AG09309 (cell line): ENCODE data around the gene LIPK.

Experiments used
- DNase-seq: peaks from one replicate; pipeline ENCODE4 v3.0.0-alpha.2; 2010; ENCODE audit warnings: low read depth
- H3K4me3 ChIP-seq: 2 replicates; pipeline ENCODE4 v1.5.1; 2011; ENCODE audit warnings: mild to moderate bottlenecking, low read depth, low read length, moderate library complexity; ENCODE audit not compliant: control insufficient read depth
- CTCF ChIP-seq: IDR thresholded peaks from 2 replicates; pipeline ENCODE4 v1.5.1; 2011; ENCODE audit warnings: mild to moderate bottlenecking, low read depth, low read length, inconsistent platforms; ENCODE audit not compliant: insufficient read depth, control insufficient read depth; ENCODE audit errors: missing control alignments

The LIPK gene

GRCh38 chr10:88664142-88664541 lies 41.9 kb upstream of the LIPK start, which contains the start of gene LIPF:
LIPF (plus strand) TSS chr10:88664442; CDS start chr10:88667298, 2,856 bp downstream.
- H3K4me3 ChIP-seq, result no peak within 1 kb of the TSS
- no peak for DNase-seq
- TF ChIP-seq CTCF, result no peak

GRCh38 chr10:88668465-88668864 lies 37.6 kb upstream of the LIPK start:
- TF ChIP-seq CTCF, result no peak
- no peak overlapping the region for H3K4me3 ChIP-seq
- DNase-seq, result no peak

GRCh38 chr10:88670497-88670896 lies 35.6 kb upstream of the LIPK start:
- TF ChIP-seq CTCF, result no peak
- H3K4me3 ChIP-seq, result no peak overlapping the region
- no peak for DNase-seq

GRCh38 chr10:88672041-88672440 lies 34.0 kb upstream of the LIPK start:
- DNase-seq, result no peak
- no peak overlapping the region for H3K4me3 ChIP-seq
- no peak for TF ChIP-seq CTCF

GRCh38 chr10:88676283-88677060 lies 29.6 kb upstream of the LIPK start:
- DNase-seq, result no peak
- TF ChIP-seq CTCF, result no peak
- H3K4me3 ChIP-seq, result no peak overlapping the region

GRCh38 chr10:88680958-88681357 lies 25.1 kb upstream of the LIPK start:
- DNase-seq, result no peak
- no peak overlapping the region for H3K4me3 ChIP-seq

More at GRCh38 chr10:88680958-88681357, 25.1 kb upstream of the LIPK start:
- TF ChIP-seq CTCF, result no peak
